AG20443 (cell line): ENCODE measurements around the gene GSPT1.
"Not testable (repeated sequence)": the region's sequence is repeated elsewhere in the genome, so short reads cannot be mapped to it uniquely, and the experiment has no call there.

ENCODE experiments used
- DNase-seq: peaks from one replicate; pipeline ENCODE4 v3.0.0; 2012; ENCODE audit warnings: low spot score, mixed read lengths

GSPT1 gene

DNA sequence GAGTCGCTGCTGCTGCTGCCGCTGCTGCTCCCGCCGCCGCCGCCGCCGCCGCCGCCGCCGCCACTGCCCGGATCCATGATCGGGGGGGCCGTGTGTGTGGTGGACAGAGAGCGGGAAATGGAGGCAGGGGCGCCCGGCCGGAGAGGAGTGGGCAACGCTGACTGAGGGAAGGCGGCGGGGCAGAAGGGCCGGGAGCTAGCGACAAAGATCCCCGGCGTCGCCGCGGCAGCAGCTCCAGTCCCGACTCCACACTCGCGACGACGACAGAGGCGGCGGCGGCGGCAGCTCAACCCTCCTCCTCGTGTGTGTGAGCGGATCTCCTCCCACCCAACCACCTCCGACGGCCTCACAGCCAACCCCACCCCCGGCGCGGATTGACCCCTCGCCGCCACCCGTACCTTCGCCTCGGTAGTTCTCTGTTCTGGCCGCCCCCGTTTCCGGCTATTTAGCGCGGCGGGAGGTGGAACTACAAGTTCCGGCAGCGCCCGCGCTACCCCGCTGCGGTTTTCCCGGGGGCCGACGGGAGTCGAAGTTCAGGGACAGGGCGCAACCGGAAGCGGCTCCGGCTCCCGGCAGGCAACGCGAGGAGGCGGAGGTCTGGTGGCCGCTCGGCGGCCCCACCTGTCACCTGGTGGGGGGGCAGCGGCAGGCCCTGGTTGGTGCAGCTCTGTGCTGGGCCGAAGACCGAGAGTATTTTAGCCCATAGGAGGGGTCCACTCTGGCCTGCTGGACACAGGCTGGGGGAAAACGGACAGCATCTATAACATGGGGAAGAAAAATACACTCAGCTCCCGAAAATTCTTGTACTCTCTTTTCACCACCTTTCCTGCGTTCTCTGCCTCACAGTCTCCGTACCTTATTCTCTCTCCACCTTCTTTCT, at the start of gene GSPT1:
TSS of gene GSPT1 (minus strand) at position 313 of the 880 bp plus-strand sequence. CDS start at position 77, 236 bp downstream.
- peak; percentile 97 for DNase-seq

DNA sequence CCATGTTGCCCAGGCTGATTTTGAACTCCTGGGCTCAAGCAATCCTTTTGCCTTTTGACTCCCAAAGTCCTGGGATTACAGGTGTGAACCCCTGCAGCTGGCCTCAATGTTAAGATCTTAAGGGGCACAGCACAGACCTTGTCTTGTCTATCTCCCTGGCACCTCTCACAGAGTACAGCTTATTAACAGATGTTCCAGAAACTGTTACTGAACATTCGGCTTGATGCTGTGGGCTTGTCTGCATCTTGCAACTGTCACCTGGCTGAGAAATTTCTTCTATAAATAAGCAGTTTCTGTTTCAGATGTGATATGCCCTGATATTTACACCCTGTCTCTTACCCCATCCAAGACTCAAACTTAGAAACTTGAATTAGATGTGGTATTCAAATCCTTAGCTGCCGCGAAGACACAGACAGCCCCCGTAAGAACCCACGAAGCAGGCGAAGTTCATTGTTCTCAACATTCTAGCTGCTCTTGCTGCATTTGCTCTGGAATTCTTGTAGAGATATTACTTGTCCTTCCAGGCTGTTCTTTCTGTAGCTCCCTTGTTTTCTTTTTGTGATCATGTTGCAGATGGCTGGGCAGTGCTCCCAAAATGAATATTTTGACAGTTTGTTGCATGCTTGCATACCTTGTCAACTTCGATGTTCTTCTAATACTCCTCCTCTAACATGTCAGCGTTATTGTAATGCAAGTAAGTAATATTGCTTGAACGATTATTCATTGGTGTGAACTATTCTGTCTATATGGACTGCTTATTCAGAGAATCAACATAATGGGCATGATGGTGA, 49.2 kb upstream of the GSPT1 start, which contains the start of gene TNFRSF17:
TSS of gene TNFRSF17 (plus strand) at position 450 of the 791 bp plus-strand sequence. CDS start at position 565, 115 bp downstream.
- DNase-seq: no peak

DNA sequence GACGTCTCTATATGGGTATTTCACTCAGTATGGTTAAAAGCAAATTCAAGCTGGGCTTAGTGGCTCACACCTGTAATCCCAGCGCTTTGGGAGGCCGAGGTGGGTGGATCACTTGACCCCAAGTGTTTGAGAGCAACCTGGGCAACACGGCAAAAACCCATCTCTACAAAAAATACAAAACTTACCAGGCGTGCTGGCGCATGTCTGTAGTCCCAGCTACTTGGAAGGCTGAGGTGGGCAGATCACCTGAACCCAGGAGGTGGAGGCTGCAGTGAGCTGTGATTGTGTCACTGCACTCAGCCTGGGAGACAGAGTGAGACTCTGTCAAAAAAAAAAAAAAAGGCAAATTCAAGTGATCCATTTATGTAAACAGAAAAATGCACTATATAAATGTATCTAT, 48.0 kb upstream of the GSPT1 start:
- DNase-seq: no peak

DNA sequence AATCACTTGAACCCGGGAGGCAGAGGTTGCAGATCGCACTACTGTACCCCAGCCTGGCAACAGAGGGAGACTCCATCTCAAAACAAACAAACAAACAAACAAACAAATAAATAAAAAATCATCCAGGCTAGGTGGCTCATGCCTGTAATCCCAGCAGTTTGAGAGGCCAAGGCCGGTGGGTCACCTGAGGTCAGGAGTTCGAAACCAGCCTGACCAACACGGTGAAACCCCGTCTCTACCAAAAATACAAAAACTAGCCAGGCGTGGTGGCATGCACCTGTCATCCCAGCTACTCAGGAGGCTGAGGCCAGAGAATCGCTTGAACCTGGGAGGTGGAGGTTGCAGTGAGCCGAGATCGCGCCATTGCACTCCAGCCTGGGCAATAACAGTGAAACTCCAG, 47.2 kb upstream of the GSPT1 start:
- DNase-seq: not testable (repeated sequence)

DNA sequence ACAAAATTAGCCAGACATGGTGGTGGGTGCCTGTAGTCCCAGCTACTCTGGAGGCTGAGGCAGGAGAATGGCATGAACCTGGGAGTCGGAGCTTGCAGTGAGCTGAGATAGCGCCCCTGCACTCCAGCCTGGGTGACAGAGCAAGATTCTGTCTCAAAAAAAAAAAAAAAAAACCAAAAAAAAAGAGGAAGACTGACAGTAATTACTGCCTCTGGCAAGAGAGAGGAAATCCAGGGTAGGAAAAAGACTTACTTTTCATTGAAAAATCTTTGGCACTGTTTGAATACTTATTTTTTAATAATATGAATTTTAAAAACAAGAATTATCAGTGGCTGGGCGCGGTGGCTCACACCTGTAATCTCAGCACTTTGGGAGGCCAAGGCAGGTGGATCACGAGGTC, 46.7 kb upstream of the GSPT1 start:
- DNase-seq: not testable (repeated sequence)

DNA sequence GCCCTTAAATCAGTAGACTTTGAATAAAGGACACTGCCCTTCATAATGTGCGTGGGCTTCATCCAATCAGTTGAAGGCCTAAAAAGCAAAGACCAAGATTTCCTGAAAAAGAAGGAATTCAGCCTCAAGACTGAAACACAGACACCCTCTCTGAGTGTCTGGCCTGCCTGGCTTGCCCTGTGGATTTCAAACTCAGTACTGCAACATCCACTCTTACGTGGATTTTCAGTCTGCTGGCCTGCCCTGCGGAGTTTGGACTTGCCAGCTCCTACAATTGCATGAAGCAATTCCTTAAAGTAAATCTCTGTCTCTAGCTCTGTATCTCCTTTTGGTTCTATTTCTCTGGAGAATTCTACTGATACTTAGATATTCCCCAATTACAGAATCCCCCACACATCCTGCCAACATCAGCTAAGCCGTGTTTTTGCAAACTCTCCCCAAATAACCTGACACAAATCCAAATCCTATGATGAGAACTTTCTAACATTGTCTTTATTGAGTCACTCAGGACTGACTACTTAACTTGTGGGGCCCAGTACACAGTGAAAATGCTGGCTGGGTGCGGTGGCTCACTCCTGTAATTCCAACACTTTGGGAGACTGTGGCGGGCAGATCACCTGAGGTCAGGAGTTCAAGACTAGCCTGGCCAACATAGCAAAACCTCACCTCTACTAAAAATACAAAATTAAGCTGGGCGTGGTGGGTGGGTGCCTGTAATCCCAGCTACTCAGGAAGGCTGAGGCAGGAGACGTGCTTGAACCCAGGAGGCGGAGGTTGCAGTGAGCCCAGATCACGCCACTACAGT, 42.0 kb upstream of the GSPT1 start:
- DNase-seq: no peak

DNA sequence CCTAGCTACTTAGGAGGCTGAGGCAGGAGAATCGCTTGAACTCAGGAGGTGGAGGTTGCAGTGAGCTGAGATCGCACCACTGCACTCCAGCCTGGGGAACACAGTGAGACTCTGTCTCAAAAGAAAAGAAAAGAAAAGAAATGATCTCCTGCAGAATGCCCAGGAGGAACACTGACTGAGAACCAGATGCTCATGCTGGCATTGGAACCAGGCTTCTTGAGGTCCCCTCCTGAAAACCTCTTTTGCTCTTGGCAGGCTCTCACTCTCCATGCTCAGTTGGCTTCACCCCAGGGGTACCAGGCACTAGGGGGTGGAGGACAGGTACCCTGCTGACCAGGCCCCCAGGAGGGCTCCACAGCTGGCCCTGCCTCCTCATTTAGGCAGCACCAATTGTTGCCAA, 40.8 kb upstream of the GSPT1 start:
- DNase-seq: no peak

DNA sequence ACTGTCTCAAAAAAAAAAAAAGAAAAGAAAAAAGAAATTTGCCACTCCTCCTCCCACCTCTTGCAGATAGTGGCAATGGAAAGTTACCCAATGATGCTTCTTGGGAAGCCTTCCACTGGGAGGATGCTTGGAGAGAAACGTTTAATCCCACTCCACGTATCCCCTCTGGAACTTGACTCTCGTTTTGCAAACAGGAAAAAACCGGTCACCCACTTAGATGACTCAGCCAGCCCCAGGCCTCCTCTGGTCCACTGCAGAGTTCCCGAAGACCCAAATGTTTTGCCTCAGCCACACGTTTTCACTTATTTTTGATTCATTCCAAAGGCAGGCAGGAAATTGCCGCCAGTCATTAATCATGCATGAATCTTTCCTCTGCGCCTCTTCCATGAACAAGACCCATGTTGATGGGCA, 40.0 kb upstream of the GSPT1 start:
- peak; percentile 92 for DNase-seq

DNA sequence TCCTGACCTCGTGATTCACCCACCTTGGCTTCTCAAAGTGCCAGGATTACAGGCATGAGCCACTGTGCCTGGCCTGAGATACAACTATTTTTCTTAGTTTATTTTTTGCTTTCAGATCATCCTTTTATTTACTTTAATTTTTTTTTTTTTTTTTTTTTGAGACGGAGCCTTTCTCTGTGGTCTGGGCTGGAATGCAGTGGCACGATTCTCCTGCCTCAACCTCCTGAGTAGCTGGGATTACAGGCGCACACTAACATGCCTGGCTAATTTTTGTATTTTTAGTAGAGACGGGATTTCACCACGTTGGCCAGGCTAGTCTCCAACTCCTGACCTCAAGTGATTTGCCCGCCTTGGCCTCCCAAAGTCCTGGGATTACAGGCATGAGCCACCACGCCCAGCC, 37.8 kb upstream of the GSPT1 start:
- DNase-seq: not testable (repeated sequence)

DNA sequence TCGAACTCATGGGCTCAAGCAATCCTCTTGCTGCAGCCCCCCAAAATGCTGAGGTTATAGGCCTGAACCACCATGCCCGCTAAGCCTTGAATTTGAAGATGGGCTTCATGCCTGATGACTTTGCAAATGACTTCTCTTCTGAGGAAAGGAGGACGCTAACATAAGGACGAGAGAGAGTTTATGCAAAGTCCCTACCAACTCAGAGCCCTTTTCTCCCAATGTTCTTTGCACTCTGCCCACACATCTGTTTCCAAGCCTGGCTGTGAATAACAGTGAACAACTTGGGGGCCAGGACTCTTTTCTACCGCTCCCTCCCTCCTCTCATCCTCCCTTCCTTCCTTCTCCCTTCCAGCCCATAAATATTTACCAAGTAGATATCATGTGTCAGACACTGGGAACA, 34.6 kb upstream of the GSPT1 start:
- no peak for DNase-seq

DNA sequence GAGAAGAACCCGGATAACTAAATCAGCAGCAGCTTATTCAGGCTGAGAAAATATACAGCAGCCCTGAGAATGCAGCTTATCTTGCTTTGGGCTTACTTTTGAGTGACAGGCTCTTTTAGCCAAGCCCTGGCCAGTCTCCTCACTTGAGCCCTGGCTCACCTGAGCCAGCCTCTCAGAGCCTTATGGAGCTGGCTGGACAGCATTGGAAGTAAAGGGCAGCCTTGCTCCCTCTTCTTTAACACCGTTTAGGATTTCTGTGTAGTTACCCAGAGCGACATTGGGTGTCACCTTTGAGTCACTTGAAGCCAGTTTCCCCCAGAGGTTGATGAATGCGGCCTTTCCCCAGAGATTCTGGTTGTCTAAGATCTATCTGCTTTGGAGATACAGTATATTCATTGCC, 33.8 kb upstream of the GSPT1 start:
- peak; percentile 74 for DNase-seq

DNA sequence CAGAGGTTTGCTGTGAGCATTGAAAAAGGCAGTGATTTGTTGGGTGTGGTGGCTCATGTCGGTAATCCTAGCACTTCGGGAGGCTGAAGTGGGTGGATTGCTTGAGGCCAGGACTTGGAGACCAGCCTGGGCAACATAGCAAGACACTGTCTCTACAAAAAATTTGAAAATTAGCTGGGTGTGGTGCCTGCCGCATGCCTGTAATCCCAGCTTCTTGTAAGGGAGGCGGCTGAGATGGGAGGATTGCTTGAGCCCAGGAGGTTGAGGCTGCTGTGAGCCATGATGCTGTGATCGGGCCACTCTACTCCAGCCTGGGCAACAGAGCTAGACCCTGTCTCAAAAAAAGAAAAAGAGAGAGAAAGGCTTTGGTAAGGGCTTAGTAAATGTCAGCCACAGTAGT, 33.1 kb upstream of the GSPT1 start:
- DNase-seq: no peak

DNA sequence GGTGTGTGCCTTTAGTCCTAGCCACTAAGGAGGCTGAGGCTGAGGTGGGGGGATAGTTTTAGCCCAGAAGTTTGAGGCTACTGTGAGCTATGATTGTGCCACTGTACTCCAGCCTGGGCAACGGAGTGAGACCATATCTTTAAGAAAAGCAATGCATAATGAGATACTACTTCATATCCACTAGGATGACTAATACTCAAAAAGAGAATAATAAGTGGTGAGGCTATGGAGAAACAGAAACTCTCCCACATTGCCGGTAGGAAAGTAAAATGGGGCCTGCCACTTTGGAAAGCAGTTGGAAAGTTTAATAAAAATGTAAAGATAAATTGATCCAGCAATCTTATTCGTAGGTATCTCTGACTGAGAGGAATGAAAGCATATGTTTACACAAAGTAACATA, 30.7 kb upstream of the GSPT1 start:
- no peak for DNase-seq

DNA sequence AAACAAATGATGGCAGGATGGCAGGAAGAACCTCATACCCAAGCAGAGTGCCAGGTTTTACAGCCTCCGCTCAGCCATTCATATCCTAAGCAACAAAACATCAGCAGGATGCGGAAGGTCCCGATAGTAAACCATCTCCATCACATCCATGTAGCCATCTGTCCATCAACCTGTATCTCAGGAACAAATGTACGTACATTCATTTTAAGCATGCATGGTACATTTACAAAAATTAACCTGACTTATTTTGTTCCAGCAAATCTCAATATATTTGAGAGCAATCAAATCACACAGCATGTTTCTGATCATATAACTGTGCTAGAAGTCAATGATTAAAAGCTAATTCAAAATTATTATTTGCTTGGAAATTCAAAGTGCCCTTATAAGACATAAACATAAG, 26.2 kb upstream of the GSPT1 start, which contains the start of gene NPIPB2:
TSS of gene NPIPB2 (minus strand) at position 101 of the 400 bp plus-strand sequence. CDS start at position 101, 0 bp downstream.
- DNase-seq: not testable (repeated sequence)

DNA sequence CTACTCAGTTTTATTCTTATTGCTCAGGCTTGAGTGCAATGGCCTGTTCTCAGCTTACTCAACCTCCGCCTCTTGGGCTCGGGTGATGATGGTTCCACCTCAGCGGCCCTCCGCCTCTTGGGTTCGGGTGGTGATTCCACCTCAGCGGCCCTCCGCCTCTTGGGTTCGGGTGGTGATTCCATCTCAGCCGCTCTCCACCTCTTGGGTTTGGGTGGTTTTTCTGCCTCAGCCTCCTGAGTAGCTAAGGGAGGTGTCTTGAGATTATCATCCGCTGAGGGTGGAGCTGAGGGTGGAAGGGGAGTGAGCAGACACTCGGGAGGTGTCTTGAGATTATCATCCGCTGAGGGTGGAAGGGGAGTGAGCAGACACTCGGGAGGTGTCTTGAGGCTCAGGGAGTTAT, 11.6 kb upstream of the GSPT1 start:
- DNase-seq: not testable (repeated sequence)

DNA sequence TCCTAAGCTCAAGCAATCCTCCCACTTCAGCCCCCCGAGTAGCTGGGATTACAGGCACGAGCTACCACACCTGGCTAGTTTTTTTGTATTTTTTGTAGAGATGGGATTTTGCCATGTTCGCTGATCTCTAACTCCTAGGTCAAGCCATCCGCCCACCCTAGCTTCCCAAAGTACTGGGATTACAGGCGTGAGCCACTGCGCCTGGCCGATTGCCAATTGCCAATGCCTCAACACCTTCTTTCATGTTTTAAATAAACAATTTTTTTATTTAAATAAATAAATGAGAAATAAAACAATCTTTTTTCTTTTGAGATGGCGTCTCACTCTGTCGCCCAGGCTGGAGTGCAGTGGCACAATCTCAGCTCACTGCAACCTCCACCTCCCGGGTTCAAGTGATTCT, 8.3 kb upstream of the GSPT1 start:
- not testable (repeated sequence) for DNase-seq

DNA sequence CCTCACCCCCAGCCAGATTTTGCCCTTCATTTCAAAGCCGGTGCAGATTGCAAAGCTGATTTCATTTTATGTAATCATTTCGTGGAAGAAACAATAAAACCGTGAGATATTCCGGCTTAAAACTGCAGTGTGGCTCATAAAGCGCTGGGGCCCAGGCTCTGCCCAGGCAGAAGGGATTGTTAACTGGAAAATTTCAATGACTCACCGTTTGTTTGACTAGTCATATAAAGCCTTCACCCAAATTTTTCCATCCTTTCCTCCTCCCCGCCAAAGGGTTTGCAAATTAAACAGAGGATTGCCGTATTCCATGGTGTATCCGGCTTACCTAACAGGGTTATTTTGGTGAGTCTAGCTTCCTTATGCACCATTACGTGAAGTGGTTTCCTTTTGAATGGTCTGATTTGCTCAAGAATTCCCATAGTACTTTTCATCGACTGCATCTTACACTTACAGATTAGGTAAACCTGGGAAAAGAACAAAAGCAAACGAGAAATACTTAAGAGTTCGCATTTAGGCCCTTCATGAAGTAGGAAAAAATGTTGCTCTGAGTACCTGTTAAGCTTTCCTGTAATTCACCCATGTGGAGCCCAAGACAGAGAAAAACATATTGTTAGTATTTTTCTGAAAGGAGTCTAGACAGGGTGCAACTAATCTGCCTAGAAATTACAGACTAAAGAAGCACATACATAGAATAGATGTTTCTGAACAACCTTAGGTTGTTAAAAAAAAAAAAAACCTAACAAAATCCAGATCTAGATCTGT, 949 bp upstream of the GSPT1 start:
- peak; percentile 68 for DNase-seq

DNA sequence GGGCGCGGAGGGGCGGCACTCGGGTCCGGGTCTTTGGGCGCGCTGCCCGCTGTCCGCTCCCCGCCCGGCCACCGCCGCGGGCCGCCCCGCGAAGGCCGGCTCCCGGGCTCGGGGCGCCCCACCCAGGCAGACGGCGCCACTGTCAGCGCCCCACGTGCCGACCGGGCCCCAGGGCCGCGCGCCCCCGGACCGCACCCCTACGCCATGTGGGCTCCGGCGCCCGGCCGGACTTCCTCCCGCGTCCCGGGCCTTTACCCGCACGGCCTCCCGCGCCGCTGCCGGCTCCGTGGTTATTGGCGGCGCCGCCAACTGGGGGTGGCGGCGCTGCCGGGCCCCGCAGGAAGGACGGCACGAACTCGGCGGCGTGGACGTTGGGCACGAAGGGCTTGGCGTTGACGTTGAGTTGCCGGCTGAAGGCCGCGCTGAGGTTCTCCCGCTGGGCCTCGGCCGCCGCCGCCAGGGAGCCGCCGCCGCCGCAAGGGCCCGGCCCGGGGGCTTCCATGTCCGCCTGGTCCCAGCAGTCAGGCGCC, 577 bp downstream of the GSPT1 start:
- peak; percentile 73 for DNase-seq

DNA sequence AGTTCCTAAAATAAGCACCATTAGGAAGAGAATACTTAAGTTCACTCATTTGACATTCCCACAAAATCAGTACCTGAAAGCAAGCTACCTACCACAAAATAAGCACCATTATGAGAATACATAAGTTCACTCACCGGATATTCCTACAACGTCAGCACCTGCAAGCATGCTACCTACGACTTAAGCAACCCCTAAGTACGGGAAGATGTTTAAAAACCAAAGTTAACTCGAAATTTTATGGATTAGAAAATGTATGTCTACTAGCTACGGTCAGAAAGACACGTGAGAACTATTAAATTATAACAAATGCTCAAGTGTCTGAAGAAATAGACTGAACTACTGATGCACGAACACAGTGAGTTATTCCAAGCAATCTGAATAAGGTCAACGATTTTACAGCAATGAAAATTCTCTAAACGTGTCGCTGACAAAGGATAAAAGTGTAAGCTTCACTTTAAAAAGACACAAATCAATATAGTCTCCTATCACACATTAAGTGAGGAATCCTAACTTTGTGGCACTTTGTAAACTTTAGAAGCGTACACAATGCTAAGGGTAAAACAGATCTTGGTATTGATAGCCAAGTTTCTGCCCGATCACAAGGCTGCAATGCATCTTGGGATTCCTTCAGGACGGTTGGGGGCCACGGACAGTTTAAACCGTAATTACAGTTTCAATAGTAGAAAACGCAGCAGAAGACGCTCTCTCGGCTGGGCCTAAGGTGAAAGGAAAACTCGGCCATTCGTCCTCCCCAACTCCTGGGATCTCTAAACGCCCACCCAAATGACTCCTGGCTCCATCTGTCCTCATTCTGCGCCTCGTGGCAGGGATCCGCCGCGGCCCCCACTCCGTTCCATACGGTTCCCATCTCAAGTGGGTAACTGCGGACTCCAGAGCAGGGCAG, 1.3 kb downstream of the GSPT1 start:
- DNase-seq: peak; percentile 38
